Activated naive CD4-positive, alpha-beta T cell treated with anti-CD3 and anti-CD28 coated beads, Interleukin-2, amount 10 ng/mL, durations not matched to agents 7 days and 5 days (primary cell): ENCODE measurements around the gene ADAMTS12.

ENCODE experiments used
- CTCF ChIA-PET: fragments of 350-600 bp; sonication (Branson Sonifier 250); formaldehyde crosslinking; loops from one replicate; lab custom pipeline; 2021; ENCODE audit warnings: antibody characterized with exemption; lab: Charles Lee
- DNase-seq: peaks from one replicate; pipeline ENCODE4 v3.0.0-alpha.2; 2020
- H3K27ac Mint-ChIP-seq: one replicate; pipeline ENCODE4 v1.8.0; 2021; ENCODE audit warnings: mild to moderate bottlenecking, moderate library complexity, mixed read lengths
- H3K27me3 Mint-ChIP-seq: one replicate; pipeline ENCODE4 v1.8.0; 2021; ENCODE audit warnings: mild to moderate bottlenecking, mixed read lengths
- H3K36me3 Mint-ChIP-seq: one replicate; pipeline ENCODE4 v1.8.0; 2021; ENCODE audit warnings: mixed read lengths
- H3K4me1 Mint-ChIP-seq: one replicate; pipeline ENCODE4 v1.8.0; 2021; ENCODE audit warnings: mixed read lengths
- H3K4me3 Mint-ChIP-seq: one replicate; pipeline ENCODE4 v1.8.0; 2021; ENCODE audit warnings: mild to moderate bottlenecking, moderate library complexity, mixed read lengths
- H3K9me3 Mint-ChIP-seq: one replicate; pipeline ENCODE4 v1.8.0; 2021; ENCODE audit warnings: mixed read lengths

ADAMTS12 gene

DNA sequence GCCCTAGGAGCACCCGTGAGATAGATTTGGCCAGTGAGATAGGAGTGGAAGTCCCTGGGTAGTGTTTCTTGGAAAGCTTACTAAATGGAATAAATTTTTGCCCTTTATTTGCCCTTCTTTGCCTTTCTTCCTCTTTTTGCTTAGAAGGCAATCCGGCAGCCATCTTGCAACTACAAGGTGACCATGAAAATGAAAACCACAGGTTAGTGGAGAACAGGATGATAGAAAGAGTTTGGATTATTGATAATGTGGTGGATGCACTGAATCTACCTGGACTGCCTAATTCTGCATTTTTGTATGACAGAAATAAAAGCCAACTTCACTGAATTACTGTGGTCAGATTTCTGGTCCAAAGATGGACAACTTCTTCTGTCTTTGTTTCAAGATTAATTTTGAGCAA is 417.8 kb downstream of the ADAMTS12 start:
- no peak overlapping the region for H3K27ac Mint-ChIP-seq
- H3K27me3 Mint-ChIP-seq, result no peaks in the 10 kb centered on the region
- peaks cover 11% of the 10 kb centered on the region for H3K9me3 Mint-ChIP-seq
- no peak for DNase-seq
- no peaks in the 10 kb centered on the region for H3K4me1 Mint-ChIP-seq
- peaks cover 60% of the 10 kb centered on the region for H3K36me3 Mint-ChIP-seq
- CTCF ChIA-PET, result no interaction called here
- no peak overlapping the region for H3K4me3 Mint-ChIP-seq
